ENCODE measurements around the gene CXCL1. TPM values are rescaled to one million over a fixed set of nuclear protein-coding genes. Genes with fewer than 3 reads are reported as not detected.

CXCL1 gene
- total RNA-seq, 4 donors from 2014 or later: 0.93 TPM; not detected in 3

GRCh38 chr4:73919691-73920090 lies 50.5 kb downstream of the CXCL1 start:
- TF ChIP-seq CTCF (IDR thresholded peaks at IDR 0.05) (no peak), POLR2A (IDR thresholded peaks at IDR 0.05) (no peak)
- WGBS, 2 donors: 92 to 93% methylated on average over 3 of the region's 3 CpGs
- no peak for DNase-seq
- Histone ChIP-seq H3K36me3 (no peaks in the 10 kb centered on the region), H3K4me3 (replicated peaks in 1 of 3) (no peak overlapping the region), H3K27me3 (no peaks in the 10 kb centered on the region), H3K27ac (no peak overlapping the region), H3K9me3 (no peaks in the 10 kb centered on the region), H3K4me1 (no peaks in the 10 kb centered on the region)
- intact Hi-C loops (cut with DNase I): no loop called here

Other genes with a start within 250 kb of the CXCL1 start
- 10 to 100 TPM in 1 of 4 donors, 1 to 10 TPM in 3; 2.5 to 13.1 (median 4.2) TPM for gene RASSF6, start 249.0 kb upstream of the CXCL1 start, total RNA-seq
- 1 to 10 TPM; 1.4 to 3.8 (median 2.7) TPM for gene CXCL8, start 128.8 kb upstream of the CXCL1 start, total RNA-seq
- not detected for gene CXCL6, start 32.7 kb upstream of the CXCL1 start, total RNA-seq
- not detected for gene PF4V1, start 16.1 kb upstream of the CXCL1 start, total RNA-seq
- not detected for gene PF4, start 112.6 kb downstream of the CXCL1 start, total RNA-seq
- 1 to 10 TPM in 3 of 4 donors, not detected in 1; 1.3 to 1.5 (median 1.3) TPM for gene PPBP, start 118.8 kb downstream of the CXCL1 start, total RNA-seq
- gene CXCL5, start 129.3 kb downstream of the CXCL1 start, total RNA-seq: not detected
- under 1 TPM in 2 of 4 donors, not detected in 2; 0.22 to 0.59 TPM for gene CXCL3, start 169.3 kb downstream of the CXCL1 start, total RNA-seq
- 1 to 10 TPM; 2.0 to 3.8 (median 2.5) TPM for gene CXCL2, start 229.8 kb downstream of the CXCL1 start, total RNA-seq

Data from thyroid gland (tissue), 4 donors.